Vagina (tissue), 2 donors: ENCODE data around the gene TSPAN9. TPM values are rescaled to one million over a fixed set of nuclear protein-coding genes. Genes with fewer than 3 reads are reported as not detected.

ENCODE experiments used
- DNase-seq, 2 donors: peaks; one replicate each; pipeline ENCODE4 v3.0.0-alpha.2; 2017; ENCODE audit errors: extremely low spot score in 2 of 2
- H3K27ac ChIP-seq: fragments of 200-600 bp; sonication (generic); one replicate; pipeline ENCODE4 v1.5.1; 2019
- H3K27me3 ChIP-seq: fragments of 200-600 bp; sonication (generic); one replicate; pipeline ENCODE4 v1.5.1; 2019
- H3K36me3 ChIP-seq, 2 donors: fragments of 200-600 bp; sonication (generic); one replicate each; pipeline ENCODE4 v1.5.1; 2017 to 2019
- H3K4me1 ChIP-seq: fragments of 200-600 bp; sonication (generic); one replicate; pipeline ENCODE4 v1.5.1; 2019
- H3K4me3 ChIP-seq, 2 donors: fragments of 200-600 bp; sonication (generic); 1 replicate in 1 of 2; 2 replicates in 1 of 2; pipeline ENCODE4 v1.5.1; 2016 to 2019
- H3K9me3 ChIP-seq: fragments of 200-600 bp; sonication (generic); one replicate; pipeline ENCODE4 v1.5.1; 2019
- POLR2A ChIP-seq, 2 donors: fragments of 450-650 bp; IDR thresholded peaks; one replicate each; pipeline ENCODE4 v1.6.1; 2017; ENCODE audit warnings: antibody characterized with exemption in 2 of 2, mild to moderate bottlenecking in 2 of 2, moderate library complexity in 2 of 2
- POLR2AphosphoS5 ChIP-seq, 2 donors: sonication (generic); formaldehyde crosslinking; IDR thresholded peaks; one replicate each; pipeline ENCODE4 v1.9.0; 2017; ENCODE audit warnings: antibody characterized with exemption in 2 of 2, mild to moderate bottlenecking in 2 of 2, low read depth in 1 of 2; ENCODE audit not compliant: insufficient read depth in 1 of 2
- intact Hi-C: fragments of 100-400 bp; cut with DNase I; formaldehyde crosslinking; loops from one replicate; pipeline ENCODE4 v1.15.1; 2023
- total RNA-seq: library from RNA; depleted of rRNA; stranded (reverse); fragments of >200 nt; gene quantifications from one replicate; pipeline ENCODE4 v1.2.3, GENCODE V29; 2016
- TF ChIP-seq, protein P1 (sequence below), 3 experiments: fragments of 450-650 bp in 2 of 3; fragments of 200-600 bp in 1 of 3; sonication (generic) in 1 of 3; IDR thresholded peaks; one replicate each; pipeline ENCODE4 v1.5.1; 2017 to 2019; ENCODE audit warnings: antibody characterized with exemption in 3 of 3, mild to moderate bottlenecking in 2 of 3, moderate library complexity in 2 of 3

The TSPAN9 gene
- total RNA-seq, 1 donor from 2014 or later, result 32.2 TPM

DNA sequence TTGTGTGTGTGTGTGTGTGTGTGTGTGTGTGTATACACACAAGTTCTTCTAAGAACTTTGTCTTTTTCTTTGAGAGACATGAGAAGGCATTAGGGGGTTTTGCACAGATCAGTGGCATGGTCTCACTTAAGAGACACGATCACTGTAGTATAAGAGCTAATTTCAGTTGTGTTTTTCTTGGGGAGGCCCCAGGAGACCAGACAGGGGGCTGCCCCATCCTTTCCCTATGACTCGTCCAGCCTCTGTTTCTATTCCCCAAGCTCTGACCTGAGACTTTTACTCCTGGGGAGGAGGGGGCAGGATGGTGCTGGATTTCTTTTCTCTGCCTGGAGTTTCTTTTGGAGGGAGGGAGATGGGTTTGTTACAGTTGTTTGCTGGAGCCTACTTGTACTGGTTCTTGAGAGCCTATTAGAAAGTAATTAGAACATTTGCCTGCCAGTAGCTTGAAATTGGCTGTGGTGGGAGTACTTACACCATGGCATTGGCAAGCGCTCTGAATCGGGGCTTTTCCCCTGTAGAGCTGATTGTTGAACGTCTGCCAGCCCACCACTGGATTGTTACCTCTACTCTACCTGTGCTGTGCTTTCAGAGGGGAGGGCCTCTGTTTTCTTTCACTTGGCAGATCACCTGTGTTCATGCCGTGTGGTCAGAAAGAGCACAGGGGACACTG lies 109.5 kb downstream of the TSPAN9 start:
- Histone ChIP-seq H3K9me3 (no peaks in the 10 kb centered on the region), H3K27ac (no peak overlapping the region), H3K4me3 (no peak overlapping the region), H3K27me3 (no peaks in the 10 kb centered on the region), H3K4me1 (no peaks in the 10 kb centered on the region), H3K36me3 (no peaks in the 10 kb centered on the region)
- TF ChIP-seq, protein P1, sequence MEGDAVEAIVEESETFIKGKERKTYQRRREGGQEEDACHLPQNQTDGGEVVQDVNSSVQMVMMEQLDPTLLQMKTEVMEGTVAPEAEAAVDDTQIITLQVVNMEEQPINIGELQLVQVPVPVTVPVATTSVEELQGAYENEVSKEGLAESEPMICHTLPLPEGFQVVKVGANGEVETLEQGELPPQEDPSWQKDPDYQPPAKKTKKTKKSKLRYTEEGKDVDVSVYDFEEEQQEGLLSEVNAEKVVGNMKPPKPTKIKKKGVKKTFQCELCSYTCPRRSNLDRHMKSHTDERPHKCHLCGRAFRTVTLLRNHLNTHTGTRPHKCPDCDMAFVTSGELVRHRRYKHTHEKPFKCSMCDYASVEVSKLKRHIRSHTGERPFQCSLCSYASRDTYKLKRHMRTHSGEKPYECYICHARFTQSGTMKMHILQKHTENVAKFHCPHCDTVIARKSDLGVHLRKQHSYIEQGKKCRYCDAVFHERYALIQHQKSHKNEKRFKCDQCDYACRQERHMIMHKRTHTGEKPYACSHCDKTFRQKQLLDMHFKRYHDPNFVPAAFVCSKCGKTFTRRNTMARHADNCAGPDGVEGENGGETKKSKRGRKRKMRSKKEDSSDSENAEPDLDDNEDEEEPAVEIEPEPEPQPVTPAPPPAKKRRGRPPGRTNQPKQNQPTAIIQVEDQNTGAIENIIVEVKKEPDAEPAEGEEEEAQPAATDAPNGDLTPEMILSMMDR (IDR thresholded peaks at IDR 0.05), result no peak
- TF ChIP-seq POLR2AphosphoS5 (IDR thresholded peaks at IDR 0.05; ENCODE audit: insufficient read depth in 1 of 2, low read depth in 1 of 2) (no peak), POLR2A (IDR thresholded peaks at IDR 0.05) (no peak)
- intact Hi-C loops, result no loop called here
- DNase-seq, result no peak

DNA sequence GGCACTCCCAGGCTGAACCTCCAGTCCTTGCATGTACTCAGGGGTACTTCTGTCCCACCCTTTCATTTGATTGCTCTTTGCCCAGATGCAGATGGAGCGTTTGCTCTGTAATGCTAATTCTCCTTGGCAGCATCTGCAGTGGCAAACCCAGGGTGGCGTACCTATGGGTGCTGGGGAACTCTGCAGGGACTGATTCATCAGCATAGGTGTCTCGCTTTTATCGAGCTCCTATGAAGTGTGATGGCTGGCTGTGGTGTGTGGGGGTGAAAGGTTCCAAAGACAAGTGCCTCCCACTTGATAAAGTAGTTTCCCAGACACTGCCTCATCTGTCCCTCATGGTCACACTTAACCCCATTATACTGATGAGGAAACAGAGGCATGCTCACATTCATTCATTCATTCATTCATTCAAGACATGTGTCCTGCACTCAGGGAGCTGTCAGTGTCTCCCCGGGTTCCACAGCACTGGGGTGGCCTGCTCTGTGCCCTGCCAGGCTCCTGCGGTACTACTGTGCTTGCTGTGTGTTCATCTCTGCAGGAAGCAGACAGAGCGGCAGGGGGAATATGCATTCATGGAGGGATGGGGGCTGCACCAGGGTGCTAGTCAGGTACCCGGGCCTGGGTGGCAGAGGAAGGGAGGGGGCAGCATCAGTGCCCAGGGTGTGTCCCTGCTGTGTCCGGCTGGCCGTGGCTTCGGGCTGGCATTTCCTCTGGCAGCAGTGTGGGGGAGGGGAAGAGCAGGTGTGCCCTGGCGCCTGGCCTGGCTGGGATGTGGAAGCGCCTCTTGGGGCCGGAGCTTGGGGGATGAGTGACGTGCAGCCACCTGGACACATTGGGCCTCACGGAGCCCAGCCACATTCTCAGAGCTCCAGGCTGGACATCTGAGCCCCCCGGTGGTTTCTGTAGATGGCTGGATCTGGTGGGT lies 110.9 kb downstream of the TSPAN9 start:
- DNase-seq, result no peak
- H3K4me1 ChIP-seq, result no peaks in the 10 kb centered on the region
- H3K9me3 ChIP-seq, result no peaks in the 10 kb centered on the region
- no peaks in the 10 kb centered on the region for H3K27me3 ChIP-seq
- intact Hi-C loops, result no loop called here
- TF ChIP-seq, protein P1 (IDR thresholded peaks at IDR 0.05), result no peak
- TF ChIP-seq POLR2AphosphoS5 (IDR thresholded peaks at IDR 0.05; ENCODE audit: insufficient read depth in 1 of 2, low read depth in 1 of 2) (no peak), POLR2A (IDR thresholded peaks at IDR 0.05) (no peak)
- H3K36me3 ChIP-seq, result no peaks in the 10 kb centered on the region
- H3K27ac ChIP-seq, result no peak overlapping the region
- no peak overlapping the region for H3K4me3 ChIP-seq

DNA sequence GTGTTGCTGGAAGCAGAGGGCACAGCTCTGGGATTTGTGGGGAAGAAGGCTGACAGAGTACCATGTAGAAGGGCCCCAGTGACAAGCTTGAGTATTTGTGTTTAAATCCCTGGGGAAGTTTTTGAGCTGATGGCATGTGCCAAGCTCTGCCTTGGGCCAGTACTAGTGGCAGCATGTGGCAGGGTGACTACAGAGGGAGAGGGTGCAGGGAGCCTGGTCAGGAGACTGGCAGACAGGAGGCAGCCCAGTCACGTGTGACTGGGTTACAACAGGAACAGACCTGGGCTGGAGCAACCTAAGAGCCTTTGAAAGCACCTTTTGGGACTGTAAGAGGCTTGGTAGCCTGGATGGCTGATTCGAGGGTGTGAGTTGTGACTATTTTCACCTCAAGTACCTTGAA lies 112.1 kb downstream of the TSPAN9 start:
- Histone ChIP-seq H3K36me3 (no peaks in the 10 kb centered on the region), H3K9me3 (no peaks in the 10 kb centered on the region), H3K27ac (no peak overlapping the region), H3K4me1 (no peaks in the 10 kb centered on the region), H3K27me3 (no peaks in the 10 kb centered on the region), H3K4me3 (no peak overlapping the region)
- TF ChIP-seq POLR2A (IDR thresholded peaks at IDR 0.05), result no peak
- no peak for TF ChIP-seq POLR2AphosphoS5 (IDR thresholded peaks at IDR 0.05; ENCODE audit: insufficient read depth in 1 of 2, low read depth in 1 of 2)
- TF ChIP-seq, protein P1 (IDR thresholded peaks at IDR 0.05), result no peak
- intact Hi-C loops, result no loop called here
- DNase-seq, result no peak

DNA sequence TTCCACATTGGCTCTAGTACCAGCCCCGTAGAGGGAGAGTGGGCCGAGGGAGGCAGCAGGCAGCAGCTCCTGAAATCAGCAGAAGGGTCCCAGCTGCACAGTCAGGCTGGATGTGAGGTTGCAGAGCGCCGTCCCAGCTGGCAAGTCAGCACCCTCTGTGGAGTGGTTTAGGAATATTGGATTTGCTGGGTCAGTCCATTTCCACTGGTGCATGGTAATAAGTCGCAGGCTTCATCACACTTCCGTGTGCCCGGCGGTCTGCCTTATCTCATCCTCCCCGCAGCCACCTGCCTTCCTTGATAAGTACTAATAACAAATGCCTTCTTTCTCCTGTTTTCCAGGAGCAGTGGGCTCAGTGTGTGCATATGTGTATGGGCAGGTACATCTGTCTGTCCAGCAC lies 112.9 kb downstream of the TSPAN9 start:
- H3K4me3 ChIP-seq, result no peak overlapping the region
- no peaks in the 10 kb centered on the region for H3K9me3 ChIP-seq
- no peaks in the 10 kb centered on the region for H3K36me3 ChIP-seq
- TF ChIP-seq, protein P1 (IDR thresholded peaks at IDR 0.05), result no peak
- TF ChIP-seq POLR2A (IDR thresholded peaks at IDR 0.05) (no peak), POLR2AphosphoS5 (IDR thresholded peaks at IDR 0.05; ENCODE audit: insufficient read depth in 1 of 2, low read depth in 1 of 2) (no peak)
- intact Hi-C loops, result no loop called here
- H3K4me1 ChIP-seq, result no peaks in the 10 kb centered on the region
- DNase-seq, result no peak
- no peak overlapping the region for H3K27ac ChIP-seq
- H3K27me3 ChIP-seq, result no peaks in the 10 kb centered on the region

DNA sequence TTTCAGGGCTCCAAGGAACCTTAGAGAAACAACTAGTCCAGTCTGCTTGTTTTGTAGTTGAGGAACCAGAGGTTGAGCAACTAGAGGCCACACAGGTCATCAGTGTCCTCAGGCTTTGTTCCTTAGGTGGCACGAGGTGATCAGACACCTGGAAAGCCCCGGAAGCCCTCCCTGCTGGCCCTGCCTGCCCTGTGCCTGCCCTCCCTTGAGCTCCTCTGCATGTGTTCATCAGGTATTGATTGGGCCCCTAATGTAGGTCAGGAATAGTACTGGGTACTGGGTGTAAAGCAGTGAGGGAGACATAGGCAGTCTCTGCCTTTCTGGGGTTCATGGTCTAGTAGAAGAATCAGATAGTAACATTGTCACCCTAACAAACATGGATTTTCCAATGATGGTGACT lies 114.3 kb downstream of the TSPAN9 start:
- Histone ChIP-seq H3K9me3 (no peaks in the 10 kb centered on the region), H3K27me3 (no peaks in the 10 kb centered on the region), H3K4me1 (no peaks in the 10 kb centered on the region), H3K36me3 (no peaks in the 10 kb centered on the region), H3K4me3 (no peak overlapping the region), H3K27ac (no peak overlapping the region)
- intact Hi-C loops, result no loop called here
- no peak for DNase-seq
- TF ChIP-seq, protein P1 (IDR thresholded peaks at IDR 0.05), result no peak
- TF ChIP-seq POLR2AphosphoS5 (IDR thresholded peaks at IDR 0.05; ENCODE audit: insufficient read depth in 1 of 2, low read depth in 1 of 2), result no peak
- TF ChIP-seq POLR2A (IDR thresholded peaks at IDR 0.05), result no peak
